KMS-11 (cell line): ENCODE measurements around the gene ST6GALNAC4.

ENCODE experiments used
- H2AFZ ChIP-seq: fragments of 200-600 bp; sonication (generic); 2 replicates; pipeline ENCODE4 v1.6.1; 2016; ENCODE audit warnings: antibody characterized with exemption, mixed run types, low read depth
- H3K27ac ChIP-seq: fragments of 200-600 bp; sonication (generic); 2 replicates; pipeline ENCODE4 v1.6.1; 2016; ENCODE audit warnings: mild to moderate bottlenecking, mixed run types
- H3K27me3 ChIP-seq: fragments of 200-600 bp; sonication (generic); 2 replicates; pipeline ENCODE4 v1.6.1; 2017; ENCODE audit warnings: mild to moderate bottlenecking, low read depth, mixed run types, moderate library complexity; ENCODE audit not compliant: insufficient read depth
- H3K36me3 ChIP-seq: fragments of 200-600 bp; sonication (generic); 2 replicates; pipeline ENCODE4 v1.6.1; 2017; ENCODE audit warnings: mild to moderate bottlenecking, mixed run types; ENCODE audit not compliant: insufficient read depth
- H3K4me1 ChIP-seq: fragments of 200-600 bp; sonication (generic); 2 replicates; pipeline ENCODE4 v1.6.1; 2016; ENCODE audit warnings: mild to moderate bottlenecking, low read depth, mixed run types; ENCODE audit not compliant: poor library complexity, severe bottlenecking
- H3K4me2 ChIP-seq: fragments of 200-600 bp; sonication (generic); 2 replicates; pipeline ENCODE4 v1.7.0; 2016; ENCODE audit warnings: mild to moderate bottlenecking, mixed run types
- H3K4me3 ChIP-seq: fragments of 200-600 bp; sonication (generic); IDR thresholded peaks from 2 replicates; pipeline ENCODE4 v1.6.1; 2017; ENCODE audit warnings: low read depth, low read length, mixed read lengths; ENCODE audit not compliant: insufficient read depth
- H3K79me2 ChIP-seq: fragments of 200-600 bp; sonication (generic); 2 replicates; pipeline ENCODE4 v1.6.1; 2016; ENCODE audit warnings: low read depth, mixed run types; ENCODE audit not compliant: insufficient read depth
- H3K9ac ChIP-seq: fragments of 200-600 bp; sonication (generic); 2 replicates; pipeline ENCODE4 v1.6.1; 2016; ENCODE audit warnings: mild to moderate bottlenecking, mixed run types
- H4K20me1 ChIP-seq: fragments of 200-600 bp; sonication (generic); 2 replicates; pipeline ENCODE4 v1.6.1; 2016; ENCODE audit warnings: mild to moderate bottlenecking, mixed run types; ENCODE audit not compliant: insufficient read depth
- TF ChIP-seq, protein P1 (sequence below): fragments of 200-600 bp; sonication (generic); conservative IDR thresholded peaks from 2 replicates; pipeline ENCODE4 v1.6.1; 2017; ENCODE audit warnings: low read depth, mild to moderate bottlenecking, antibody characterized with exemption, low read length, moderate library complexity, mixed read lengths

The ST6GALNAC4 gene

DNA sequence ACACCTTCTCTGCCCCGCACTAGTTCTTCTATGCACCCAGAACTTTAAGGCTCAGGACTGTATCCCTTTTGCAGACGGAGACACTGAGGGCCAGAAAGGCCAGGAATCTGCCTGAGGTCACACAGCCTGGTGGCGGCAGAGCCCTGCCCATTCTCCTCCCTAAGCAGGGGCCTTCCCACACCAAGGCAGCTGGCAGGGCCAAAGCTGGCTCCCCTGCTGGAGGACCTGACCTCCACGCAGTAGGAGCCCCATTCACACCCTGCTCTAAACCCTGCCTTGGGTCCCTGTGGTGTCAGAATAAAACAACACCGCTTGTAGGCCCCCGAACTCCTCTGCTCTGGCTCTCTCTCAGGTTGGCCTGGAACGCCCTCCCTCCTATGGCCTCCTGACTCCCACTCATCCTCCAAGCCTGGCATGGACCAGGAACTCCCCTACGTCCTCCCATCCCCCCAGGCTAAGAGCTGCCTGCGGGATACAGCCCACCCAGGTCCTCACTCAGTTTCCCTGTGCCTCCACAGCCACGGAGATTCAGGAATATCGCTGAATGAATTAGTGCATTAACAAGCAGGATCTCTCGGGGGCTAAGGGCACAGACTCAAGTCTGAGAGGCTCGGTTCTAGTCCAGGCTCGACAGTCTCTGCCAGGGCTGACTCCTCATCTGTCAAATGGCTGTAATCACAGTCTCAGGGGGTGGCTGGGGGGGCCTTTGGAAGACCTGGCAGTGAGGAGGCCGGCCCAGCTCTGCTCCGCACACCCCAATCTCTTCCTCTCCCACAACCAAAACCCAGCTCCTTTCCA, 20.2 kb downstream of the ST6GALNAC4 start:
- Histone ChIP-seq H3K79me2 (0 out of 2 replicates have a peak, but pooled peaks cover 4% of the 10 kb centered on the region), H3K4me1 (peaks cover 4% of the 10 kb centered on the region), H2AFZ (no peak overlapping the region), H4K20me1 (no peaks in the 10 kb centered on the region), H3K36me3 (no peaks in the 10 kb centered on the region; the same call in 1 of the 2 replicates), H3K27me3 (no peaks in the 10 kb centered on the region), H3K27ac (no peak overlapping the region), H3K4me2 (no peak overlapping the region), H3K9ac (no peak overlapping the region), H3K4me3 (no peak overlapping the region)
- TF ChIP-seq, protein P1, sequence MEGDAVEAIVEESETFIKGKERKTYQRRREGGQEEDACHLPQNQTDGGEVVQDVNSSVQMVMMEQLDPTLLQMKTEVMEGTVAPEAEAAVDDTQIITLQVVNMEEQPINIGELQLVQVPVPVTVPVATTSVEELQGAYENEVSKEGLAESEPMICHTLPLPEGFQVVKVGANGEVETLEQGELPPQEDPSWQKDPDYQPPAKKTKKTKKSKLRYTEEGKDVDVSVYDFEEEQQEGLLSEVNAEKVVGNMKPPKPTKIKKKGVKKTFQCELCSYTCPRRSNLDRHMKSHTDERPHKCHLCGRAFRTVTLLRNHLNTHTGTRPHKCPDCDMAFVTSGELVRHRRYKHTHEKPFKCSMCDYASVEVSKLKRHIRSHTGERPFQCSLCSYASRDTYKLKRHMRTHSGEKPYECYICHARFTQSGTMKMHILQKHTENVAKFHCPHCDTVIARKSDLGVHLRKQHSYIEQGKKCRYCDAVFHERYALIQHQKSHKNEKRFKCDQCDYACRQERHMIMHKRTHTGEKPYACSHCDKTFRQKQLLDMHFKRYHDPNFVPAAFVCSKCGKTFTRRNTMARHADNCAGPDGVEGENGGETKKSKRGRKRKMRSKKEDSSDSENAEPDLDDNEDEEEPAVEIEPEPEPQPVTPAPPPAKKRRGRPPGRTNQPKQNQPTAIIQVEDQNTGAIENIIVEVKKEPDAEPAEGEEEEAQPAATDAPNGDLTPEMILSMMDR, result no peak

GRCh38 chr9:127895811-127896210, 21.0 kb downstream of the ST6GALNAC4 start:
- Histone ChIP-seq H3K9ac (no peak overlapping the region), H4K20me1 (no peaks in the 10 kb centered on the region), H3K79me2 (0 out of 2 replicates have a peak, but pooled peaks cover 4% of the 10 kb centered on the region), H3K27me3 (no peaks in the 10 kb centered on the region), H3K4me1 (peaks cover 4% of the 10 kb centered on the region), H2AFZ (no peak overlapping the region), H3K27ac (no peak overlapping the region), H3K36me3 (no peaks in the 10 kb centered on the region; the same call in 1 of the 2 replicates), H3K4me3 (no peak overlapping the region), H3K4me2 (no peak overlapping the region)
- TF ChIP-seq, protein P1, result no peak

- Histone ChIP-seq H3K4me2 (no peak overlapping the region), H3K36me3 (no peaks in the 10 kb centered on the region; the same call in 1 of the 2 replicates), H3K27ac (no peak overlapping the region), H3K27me3 (no peaks in the 10 kb centered on the region), H3K4me1 (no peaks in the 10 kb centered on the region), H4K20me1 (no peaks in the 10 kb centered on the region), H3K4me3 (no peak overlapping the region), H3K9ac (no peak overlapping the region), H2AFZ (no peak overlapping the region), H3K79me2 (0 out of 2 replicates have a peak, but pooled peaks cover under 1% of the 10 kb centered on the region)
- TF ChIP-seq, protein P1, result no peak
These were observed 23.4 kb downstream of the ST6GALNAC4 start for GRCh38 chr9:127893392-127893791.

DNA sequence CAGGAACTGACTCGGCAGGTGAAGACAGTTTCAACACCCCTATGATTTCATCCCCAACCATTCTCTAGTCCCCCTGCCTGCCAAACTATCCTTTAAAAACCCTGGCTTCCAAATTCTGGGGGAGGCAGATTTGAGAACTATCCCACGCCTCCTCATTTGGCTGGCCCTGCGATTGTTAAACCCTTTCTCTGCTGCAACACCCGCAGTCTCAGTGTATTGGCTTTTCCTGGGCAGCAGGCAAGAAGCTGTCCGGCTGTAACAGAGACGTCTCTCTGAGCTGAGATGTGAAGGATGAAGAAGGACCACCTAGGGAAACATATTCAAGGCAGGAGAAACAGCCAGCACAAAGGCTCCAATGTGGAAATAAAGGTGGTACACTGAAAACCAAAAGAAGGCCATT, 24.0 kb downstream of the ST6GALNAC4 start:
- Histone ChIP-seq H3K27ac (no peak overlapping the region), H4K20me1 (no peaks in the 10 kb centered on the region), H3K4me2 (no peak overlapping the region), H3K4me1 (no peaks in the 10 kb centered on the region), H3K79me2 (no peaks in the 10 kb centered on the region), H3K9ac (no peak overlapping the region), H3K27me3 (no peaks in the 10 kb centered on the region), H3K36me3 (no peaks in the 10 kb centered on the region; the same call in 1 of the 2 replicates), H2AFZ (no peak overlapping the region), H3K4me3 (no peak overlapping the region)
- TF ChIP-seq, protein P1, result no peak
